MCF 10A (cell line): ENCODE data around the gene TSPYL4. TPM values are rescaled to one million over a fixed set of nuclear protein-coding genes. Genes with fewer than 3 reads are reported as not detected.

Experiments used
- BruUV-seq: library from RNA; stranded (reverse); fragments of 400-500 nt; replicated peaks from 2 replicates; lab custom pipeline; 2021; lab: Mats Ljungman, UMichigan
- CTCF ChIA-PET: fragments of 300-600 bp; sonication (Branson Sonifier 250); formaldehyde crosslinking; extraction: SDS; loops from one replicate; lab custom pipeline; 2021; ENCODE audit warnings: antibody characterized with exemption, inconsistent platforms; lab: Yijun Ruan, JAX
- POLR2A ChIA-PET: fragments of 300-600, 350-650 bp; sonication (Branson Sonifier 250); formaldehyde crosslinking; extraction: SDS; loops from one replicate; lab custom pipeline; 2020; ENCODE audit warnings: antibody characterized with exemption, inconsistent platforms; lab: Yijun Ruan, JAX
- DNase-seq: peaks from one replicate; pipeline ENCODE4 v3.0.0-alpha.2; 2018; ENCODE audit not compliant: unreplicated experiment
- H3K27ac Mint-ChIP-seq: one replicate; pipeline ENCODE4 v1.8.0; 2022; ENCODE audit warnings: mild to moderate bottlenecking, low read depth, mixed read lengths; ENCODE audit not compliant: unreplicated experiment
- H3K27me3 Mint-ChIP-seq: one replicate; pipeline ENCODE4 v1.8.0; 2022; ENCODE audit warnings: mixed read lengths; ENCODE audit not compliant: insufficient read depth, unreplicated experiment
- H3K36me3 Mint-ChIP-seq: one replicate; pipeline ENCODE4 v1.8.0; 2022; ENCODE audit warnings: mild to moderate bottlenecking, moderate library complexity, mixed read lengths; ENCODE audit not compliant: insufficient read depth, unreplicated experiment
- H3K4me1 Mint-ChIP-seq: one replicate; pipeline ENCODE4 v1.8.0; 2022; ENCODE audit warnings: mixed read lengths; ENCODE audit not compliant: insufficient read depth, unreplicated experiment
- H3K4me3 Mint-ChIP-seq: one replicate; pipeline ENCODE4 v1.8.0; 2022; ENCODE audit warnings: mild to moderate bottlenecking, moderate library complexity, mixed read lengths; ENCODE audit not compliant: unreplicated experiment
- H3K9me3 Mint-ChIP-seq: one replicate; pipeline ENCODE4 v1.8.0; 2022; ENCODE audit warnings: mixed read lengths; ENCODE audit not compliant: unreplicated experiment
- intact Hi-C: fragments of 100-400 bp; cut with micrococcal nuclease; formaldehyde crosslinking; loops from 2 replicates; pipeline ENCODE4 v1.14.1; 2022
- total RNA-seq: library from RNA; stranded (reverse); gene quantifications from 2 replicates; pipeline ENCODE4 v1.2.3, GENCODE V29; 2022
- TF ChIP-seq, protein P1 (sequence below): fragments of 200-600 bp; IDR thresholded peaks from one replicate; pipeline ENCODE4 v1.8.0; 2022; ENCODE audit warnings: antibody characterized with exemption, mild to moderate bottlenecking; ENCODE audit not compliant: unreplicated experiment

Gene TSPYL4
- total RNA-seq, 1 experiment from 2014 or later: 9.1 TPM

DNA sequence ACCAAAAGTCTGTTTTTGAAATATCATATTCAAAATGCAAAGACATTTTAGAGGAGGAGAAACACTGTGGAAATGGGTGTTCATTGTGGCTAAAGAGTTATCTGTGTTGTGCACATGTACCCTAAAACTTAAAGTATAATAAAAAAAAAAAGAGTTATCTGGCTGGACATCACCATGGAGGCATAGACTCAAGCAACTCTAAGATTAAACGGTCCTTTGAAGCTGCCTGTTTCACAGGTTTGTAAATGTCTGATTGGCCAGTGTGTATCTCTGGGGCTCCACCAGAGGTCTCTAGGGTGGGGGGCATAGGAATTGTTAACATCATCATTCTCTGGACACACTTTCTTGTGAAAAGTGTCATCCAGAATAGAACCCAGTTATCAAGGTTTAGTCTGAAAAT, 39.2 kb downstream of the TSPYL4 start:
- H3K4me1 Mint-ChIP-seq: peaks cover 5% of the 10 kb centered on the region
- TF ChIP-seq, protein P1, sequence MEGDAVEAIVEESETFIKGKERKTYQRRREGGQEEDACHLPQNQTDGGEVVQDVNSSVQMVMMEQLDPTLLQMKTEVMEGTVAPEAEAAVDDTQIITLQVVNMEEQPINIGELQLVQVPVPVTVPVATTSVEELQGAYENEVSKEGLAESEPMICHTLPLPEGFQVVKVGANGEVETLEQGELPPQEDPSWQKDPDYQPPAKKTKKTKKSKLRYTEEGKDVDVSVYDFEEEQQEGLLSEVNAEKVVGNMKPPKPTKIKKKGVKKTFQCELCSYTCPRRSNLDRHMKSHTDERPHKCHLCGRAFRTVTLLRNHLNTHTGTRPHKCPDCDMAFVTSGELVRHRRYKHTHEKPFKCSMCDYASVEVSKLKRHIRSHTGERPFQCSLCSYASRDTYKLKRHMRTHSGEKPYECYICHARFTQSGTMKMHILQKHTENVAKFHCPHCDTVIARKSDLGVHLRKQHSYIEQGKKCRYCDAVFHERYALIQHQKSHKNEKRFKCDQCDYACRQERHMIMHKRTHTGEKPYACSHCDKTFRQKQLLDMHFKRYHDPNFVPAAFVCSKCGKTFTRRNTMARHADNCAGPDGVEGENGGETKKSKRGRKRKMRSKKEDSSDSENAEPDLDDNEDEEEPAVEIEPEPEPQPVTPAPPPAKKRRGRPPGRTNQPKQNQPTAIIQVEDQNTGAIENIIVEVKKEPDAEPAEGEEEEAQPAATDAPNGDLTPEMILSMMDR: no peak
- no peak overlapping the region for H3K27ac Mint-ChIP-seq
- H3K4me3 Mint-ChIP-seq: no peak overlapping the region
- no peaks in the 10 kb centered on the region for H3K27me3 Mint-ChIP-seq
- peaks cover under 1% of the 10 kb centered on the region for H3K36me3 Mint-ChIP-seq
- H3K9me3 Mint-ChIP-seq: no peaks in the 10 kb centered on the region
- DNase-seq: no peak
- CTCF ChIA-PET: interaction anchor here (0.6 to 1.1 kb wide), 4 partner anchors 9 to 63 kb away, joined by 3 to 7 read pairs (median 4); no protein-coding TSS in a partner anchor
- POLR2A ChIA-PET: interaction anchor here (0.8 kb wide), 1 partner anchor 65 kb away, joined by 3 read pairs; the partner anchor contains the start of gene TSPYL1
- intact Hi-C loops: loop anchor here (5.0 to 10.0 kb wide), 4 partner anchors 53 to 633 kb away; no protein-coding TSS in a partner anchor
- BruUV-seq: no TSS peak

GRCh38 chr6:116210750-116211425, 43.0 kb downstream of the TSPYL4 start:
- peak; percentile 94 for DNase-seq
- Mint-ChIP-seq H3K36me3 (peaks cover 6% of the 10 kb centered on the region), H3K4me3 (peak overlapping the region; percentile 58), H3K27ac (peak overlapping the region; percentile 83), H3K4me1 (peaks cover 22% of the 10 kb centered on the region), H3K27me3 (no peaks in the 10 kb centered on the region), H3K9me3 (no peaks in the 10 kb centered on the region)
- ChIA-PET POLR2A (interaction anchor here (0.7 to 3.2 kb wide), 7 partner anchors 8 to 360 kb away, joined by 3 to 16 read pairs (median 4); partner anchors contain the start of genes NT5DC1, TSPYL1 and TSPYL4), CTCF (interaction anchor here (0.8 to 2.8 kb wide), 6 partner anchors 63 to 150 kb away, joined by 3 to 10 read pairs (median 3); partner anchors contain the start of gene FRK)
- TF ChIP-seq, protein P1: no peak
- BruUV-seq: no TSS peak
- intact Hi-C loops: loop anchor here (10.0 kb wide), 1 partner anchor 424 kb away; no protein-coding TSS in a partner anchor

- BruUV-seq: no TSS peak
- H3K36me3 Mint-ChIP-seq: peaks cover 6% of the 10 kb centered on the region
- H3K4me1 Mint-ChIP-seq: peaks cover 22% of the 10 kb centered on the region
- H3K4me3 Mint-ChIP-seq: peak overlapping the region; percentile 58
- ChIA-PET CTCF (interaction anchor here (0.8 to 2.8 kb wide), 7 partner anchors 11 to 198 kb away, joined by 3 to 10 read pairs (median 3); partner anchors contain the start of gene FRK), POLR2A (interaction anchor here (0.7 to 3.2 kb wide), 7 partner anchors 10 to 360 kb away, joined by 3 to 16 read pairs (median 3); partner anchors contain the start of genes NT5DC1, TSPYL1 and TSPYL4)
- DNase-seq: no peak
- intact Hi-C loops: loop anchor here (10.0 kb wide), 1 partner anchor 424 kb away; no protein-coding TSS in a partner anchor
- H3K27me3 Mint-ChIP-seq: no peaks in the 10 kb centered on the region
- H3K27ac Mint-ChIP-seq: peak overlapping the region; percentile 83
- TF ChIP-seq, protein P1: no peak
- H3K9me3 Mint-ChIP-seq: no peaks in the 10 kb centered on the region
These were observed 43.6 kb downstream of the TSPYL4 start for GRCh38 chr6:116210316-116210715.
